ENCODE data around the gene GPR63. TPM values are rescaled to one million over a fixed set of nuclear protein-coding genes. Genes with fewer than 3 reads are reported as not detected.

The GPR63 gene
- polyA plus RNA-seq, 4 donors, result under 0.01 to 2.4 (median 0.48) TPM

- H3K4me1 ChIP-seq (ENCODE audit: control insufficient read depth in 3 of 3, insufficient read depth in 2 of 3, low read depth in 1 of 3, low read length in 2 of 3), result no peaks in the 10 kb centered on the region
- H3K4me3 ChIP-seq (ENCODE audit: low read depth in 1 of 3, low read length in 3 of 3), result no peak overlapping the region
- no peaks in the 10 kb centered on the region for H3K9me3 ChIP-seq (ENCODE audit: control insufficient read depth in 2 of 2, insufficient read depth in 1 of 2, low read depth in 1 of 2, low read length in 1 of 2)
- DNase-seq (no peak), FAIRE-seq (no peak)
- no peaks in the 10 kb centered on the region for H3K36me3 ChIP-seq (ENCODE audit: control insufficient read depth in 3 of 3, insufficient read depth in 2 of 3, low read depth in 1 of 3, low read length in 3 of 3)
- H3K27me3 ChIP-seq (ENCODE audit: control insufficient read depth in 3 of 3, insufficient read depth in 3 of 3, low read length in 3 of 3), result no peaks in the 10 kb centered on the region
- H3K27ac ChIP-seq (ENCODE audit: low read depth in 1 of 3, low read length in 2 of 3), result no peak overlapping the region
- 71 to 92% (median 83%) methylated on average over 1 of the region's 1 CpG for WGBS, 3 donors
Observed at GRCh38 chr6:96812077-96812703, 25.1 kb downstream of the GPR63 start.

- DNase-seq (no peak), FAIRE-seq (no peak)
- Histone ChIP-seq H3K36me3 (ENCODE audit: control insufficient read depth in 3 of 3, insufficient read depth in 2 of 3, low read depth in 1 of 3, low read length in 3 of 3) (no peaks in the 10 kb centered on the region), H3K4me3 (ENCODE audit: low read depth in 1 of 3, low read length in 3 of 3) (no peak overlapping the region), H3K4me1 (ENCODE audit: control insufficient read depth in 3 of 3, insufficient read depth in 2 of 3, low read depth in 1 of 3, low read length in 2 of 3) (no peaks in the 10 kb centered on the region), H3K27ac (ENCODE audit: low read depth in 1 of 3, low read length in 2 of 3) (no peak overlapping the region), H3K9me3 (ENCODE audit: control insufficient read depth in 2 of 2, insufficient read depth in 1 of 2, low read depth in 1 of 2, low read length in 1 of 2) (no peaks in the 10 kb centered on the region), H3K27me3 (ENCODE audit: control insufficient read depth in 3 of 3, insufficient read depth in 3 of 3, low read length in 3 of 3) (no peaks in the 10 kb centered on the region)
- 87 to 91% (median 88%) methylated on average over 2 of the region's 2 CpGs for WGBS, 3 donors
Observed at GRCh38 chr6:96811670-96812069, 25.6 kb downstream of the GPR63 start.

GRCh38 chr6:96811136-96811535 lies 26.1 kb downstream of the GPR63 start:
- FAIRE-seq, result no peak
- H3K27ac ChIP-seq (ENCODE audit: low read depth in 1 of 3, low read length in 2 of 3), result no peak overlapping the region
- H3K27me3 ChIP-seq (ENCODE audit: control insufficient read depth in 3 of 3, insufficient read depth in 3 of 3, low read length in 3 of 3), result no peaks in the 10 kb centered on the region
- no peaks in the 10 kb centered on the region for H3K4me1 ChIP-seq (ENCODE audit: control insufficient read depth in 3 of 3, insufficient read depth in 2 of 3, low read depth in 1 of 3, low read length in 2 of 3)
- no peak for DNase-seq
- 83 to 89% (median 87%) methylated on average over 5 of the region's 5 CpGs for WGBS, 3 donors
- no peak overlapping the region for H3K4me3 ChIP-seq (ENCODE audit: low read depth in 1 of 3, low read length in 3 of 3)
- H3K9me3 ChIP-seq (ENCODE audit: control insufficient read depth in 2 of 2, insufficient read depth in 1 of 2, low read depth in 1 of 2, low read length in 1 of 2), result no peaks in the 10 kb centered on the region
- H3K36me3 ChIP-seq (ENCODE audit: control insufficient read depth in 3 of 3, insufficient read depth in 2 of 3, low read depth in 1 of 3, low read length in 3 of 3), result no peaks in the 10 kb centered on the region

GRCh38 chr6:96809119-96809518 lies 28.2 kb downstream of the GPR63 start:
- DNase-seq (peak in 1 of 2 donors; percentile 11), FAIRE-seq (no peak)
- Histone ChIP-seq H3K4me3 (ENCODE audit: low read depth in 1 of 3, low read length in 3 of 3) (no peak overlapping the region), H3K36me3 (ENCODE audit: control insufficient read depth in 3 of 3, insufficient read depth in 2 of 3, low read depth in 1 of 3, low read length in 3 of 3) (no peaks in the 10 kb centered on the region), H3K27me3 (ENCODE audit: control insufficient read depth in 3 of 3, insufficient read depth in 3 of 3, low read length in 3 of 3) (no peaks in the 10 kb centered on the region), H3K9me3 (ENCODE audit: control insufficient read depth in 2 of 2, insufficient read depth in 1 of 2, low read depth in 1 of 2, low read length in 1 of 2) (no peaks in the 10 kb centered on the region), H3K4me1 (ENCODE audit: control insufficient read depth in 3 of 3, insufficient read depth in 2 of 3, low read depth in 1 of 3, low read length in 2 of 3) (no peaks in the 10 kb centered on the region), H3K27ac (ENCODE audit: low read depth in 1 of 3, low read length in 2 of 3) (no peak overlapping the region)

GRCh38 chr6:96803106-96803481 lies 34.2 kb downstream of the GPR63 start:
- no peaks in the 10 kb centered on the region for H3K36me3 ChIP-seq (ENCODE audit: control insufficient read depth in 3 of 3, insufficient read depth in 2 of 3, low read depth in 1 of 3, low read length in 3 of 3)
- H3K4me1 ChIP-seq (ENCODE audit: control insufficient read depth in 3 of 3, insufficient read depth in 2 of 3, low read depth in 1 of 3, low read length in 2 of 3), result no peaks in the 10 kb centered on the region
- no peak for DNase-seq
- no peaks in the 10 kb centered on the region for H3K9me3 ChIP-seq (ENCODE audit: control insufficient read depth in 2 of 2, insufficient read depth in 1 of 2, low read depth in 1 of 2, low read length in 1 of 2)
- FAIRE-seq, result no peak
- H3K4me3 ChIP-seq (ENCODE audit: low read depth in 1 of 3, low read length in 3 of 3), result no peak overlapping the region
- no peak overlapping the region for H3K27ac ChIP-seq (ENCODE audit: low read depth in 1 of 3, low read length in 2 of 3)
- H3K27me3 ChIP-seq (ENCODE audit: control insufficient read depth in 3 of 3, insufficient read depth in 3 of 3, low read length in 3 of 3), result no peaks in the 10 kb centered on the region

- FAIRE-seq, result no peak
- no peak overlapping the region for H3K27ac ChIP-seq (ENCODE audit: low read depth in 1 of 3, low read length in 2 of 3)
Observed at GRCh38 chr6:96795481-96795880, 41.8 kb downstream of the GPR63 start.

GRCh38 chr6:96794980-96795379 lies 42.3 kb downstream of the GPR63 start:
- Histone ChIP-seq H3K4me3 (ENCODE audit: low read depth in 1 of 3, low read length in 3 of 3) (no peak overlapping the region), H3K9me3 (ENCODE audit: control insufficient read depth in 2 of 2, insufficient read depth in 1 of 2, low read depth in 1 of 2, low read length in 1 of 2) (no peaks in the 10 kb centered on the region), H3K27me3 (ENCODE audit: control insufficient read depth in 3 of 3, insufficient read depth in 3 of 3, low read length in 3 of 3) (no peaks in the 10 kb centered on the region), H3K4me1 (ENCODE audit: control insufficient read depth in 3 of 3, insufficient read depth in 2 of 3, low read depth in 1 of 3, low read length in 2 of 3) (no peaks in the 10 kb centered on the region), H3K27ac (ENCODE audit: low read depth in 1 of 3, low read length in 2 of 3) (no peak overlapping the region), H3K36me3 (ENCODE audit: control insufficient read depth in 3 of 3, insufficient read depth in 2 of 3, low read depth in 1 of 3, low read length in 3 of 3) (no peaks in the 10 kb centered on the region)
- no peak for DNase-seq
- FAIRE-seq, result no peak
- WGBS, 3 donors, result 83 to 92% (median 86%) methylated on average over 1 of the region's 1 CpG

More at GRCh38 chr6:96795481-96795880, 41.8 kb downstream of the GPR63 start:
- Histone ChIP-seq H3K36me3 (ENCODE audit: control insufficient read depth in 3 of 3, insufficient read depth in 2 of 3, low read depth in 1 of 3, low read length in 3 of 3) (no peaks in the 10 kb centered on the region), H3K27me3 (ENCODE audit: control insufficient read depth in 3 of 3, insufficient read depth in 3 of 3, low read length in 3 of 3) (no peaks in the 10 kb centered on the region), H3K4me3 (ENCODE audit: low read depth in 1 of 3, low read length in 3 of 3) (no peak overlapping the region), H3K9me3 (ENCODE audit: control insufficient read depth in 2 of 2, insufficient read depth in 1 of 2, low read depth in 1 of 2, low read length in 1 of 2) (no peaks in the 10 kb centered on the region), H3K4me1 (ENCODE audit: control insufficient read depth in 3 of 3, insufficient read depth in 2 of 3, low read depth in 1 of 3, low read length in 2 of 3) (no peaks in the 10 kb centered on the region)
- WGBS, 3 donors, result 78 to 87% (median 85%) methylated on average over 2 of the region's 2 CpGs
- DNase-seq, result no peak

GRCh38 chr6:96792561-96793190 lies 44.6 kb downstream of the GPR63 start:
- Histone ChIP-seq H3K9me3 (ENCODE audit: control insufficient read depth in 2 of 2, insufficient read depth in 1 of 2, low read depth in 1 of 2, low read length in 1 of 2) (no peaks in the 10 kb centered on the region), H3K27ac (ENCODE audit: low read depth in 1 of 3, low read length in 2 of 3) (no peak overlapping the region), H3K36me3 (ENCODE audit: control insufficient read depth in 3 of 3, insufficient read depth in 2 of 3, low read depth in 1 of 3, low read length in 3 of 3) (no peaks in the 10 kb centered on the region), H3K4me1 (ENCODE audit: control insufficient read depth in 3 of 3, insufficient read depth in 2 of 3, low read depth in 1 of 3, low read length in 2 of 3) (no peaks in the 10 kb centered on the region), H3K27me3 (ENCODE audit: control insufficient read depth in 3 of 3, insufficient read depth in 3 of 3, low read length in 3 of 3) (no peaks in the 10 kb centered on the region), H3K4me3 (ENCODE audit: low read depth in 1 of 3, low read length in 3 of 3) (no peak overlapping the region)
- WGBS, 3 donors, result 77 to 87% (median 84%) methylated on average over 4 of the region's 4 CpGs
- FAIRE-seq (no peak), DNase-seq (peak; percentile 2 to 39)

- H3K4me3 ChIP-seq (ENCODE audit: low read depth in 1 of 3, low read length in 3 of 3), result no peak overlapping the region
- H3K36me3 ChIP-seq (ENCODE audit: control insufficient read depth in 3 of 3, insufficient read depth in 2 of 3, low read depth in 1 of 3, low read length in 3 of 3), result no peaks in the 10 kb centered on the region
- FAIRE-seq (no peak), DNase-seq (no peak)
- H3K27ac ChIP-seq (ENCODE audit: low read depth in 1 of 3, low read length in 2 of 3), result no peak overlapping the region
- H3K9me3 ChIP-seq (ENCODE audit: control insufficient read depth in 2 of 2, insufficient read depth in 1 of 2, low read depth in 1 of 2, low read length in 1 of 2), result no peaks in the 10 kb centered on the region
- H3K27me3 ChIP-seq (ENCODE audit: control insufficient read depth in 3 of 3, insufficient read depth in 3 of 3, low read length in 3 of 3), result no peaks in the 10 kb centered on the region
- WGBS, 3 donors, result 71 to 78% (median 73%) methylated on average over 3 of the region's 3 CpGs
- H3K4me1 ChIP-seq (ENCODE audit: control insufficient read depth in 3 of 3, insufficient read depth in 2 of 3, low read depth in 1 of 3, low read length in 2 of 3), result no peaks in the 10 kb centered on the region
Observed at GRCh38 chr6:96789871-96790270, 47.4 kb downstream of the GPR63 start.

Measured in small intestine (tissue), 7 donors.